H1 (cell line): ENCODE data around the gene DNAJB6. TPM values are rescaled to one million over a fixed set of nuclear protein-coding genes. Genes with fewer than 3 reads are reported as not detected.

Source experiments
- ATF3 ChIP-seq: IDR thresholded peaks from 2 replicates; pipeline ENCODE4 v1.6.1; 2011; ENCODE audit warnings: low read depth, mild to moderate bottlenecking, low read length; ENCODE audit not compliant: insufficient read depth
- EZH2 ChIP-seq: fragments of 200-600 bp; sonication (generic); IDR thresholded peaks from 2 replicates; pipeline ENCODE4 v1.7.1; 2012; ENCODE audit warnings: low read depth, mild to moderate bottlenecking, moderate library complexity, low read length, inconsistent platforms; ENCODE audit not compliant: severe bottlenecking
- MAX ChIP-seq: IDR thresholded peaks from 2 replicates; pipeline ENCODE4 v1.6.1; 2012; ENCODE audit warnings: inconsistent platforms
- POU5F1 ChIP-seq: IDR thresholded peaks from 2 replicates; pipeline ENCODE4 v1.6.1; 2011; ENCODE audit warnings: low read depth, mild to moderate bottlenecking, low read length, moderate library complexity
- RAD21 ChIP-seq, 2 experiments: IDR thresholded peaks in 1 of 2; conservative IDR thresholded peaks in 1 of 2; 2 replicates each; pipeline ENCODE4 v1.6.1; 2011; ENCODE audit warnings: low read depth in 2 of 2, low read length in 2 of 2, improper control_type of control experiment in 1 of 2, inconsistent platforms in 1 of 2, mild to moderate bottlenecking in 1 of 2, moderate library complexity in 1 of 2
- SUZ12 ChIP-seq: fragments of 200-600 bp; sonication (generic); IDR thresholded peaks from 2 replicates; pipeline ENCODE4 v1.6.1; 2012; ENCODE audit warnings: mild to moderate bottlenecking, inconsistent platforms, low read length, moderate library complexity, mixed read lengths
- polyA plus RNA-seq, 7 experiments: library from polyadenylated mRNA; depleted of rRNA in 3 of 7; stranded (reverse) in 5 of 7; unstranded in 2 of 7; fragments of >200 nt in 5 of 7; fragments of 200-250 nt in 2 of 7; gene quantifications; 1 replicate in 5 of 7; 2 replicates in 1 of 7; 4 replicates in 1 of 7; pipeline versions ENCODE4 v1.2.1 to v1.2.3, GENCODE V29; 2011 to 2013; ENCODE audit warnings: missing spikeins in 2 of 7, mixed read lengths in 2 of 7
- total RNA-seq: library from RNA; stranded (reverse); fragmentation: NEBNext Ultra II Directional; extraction: Animal tissue kit (Norgen Biotek cat#: 25700); gene quantifications from 2 replicates; pipeline ENCODE4 v1.2.1, GENCODE V29; 2021

DNAJB6 gene
- total and polyA plus RNA-seq, 2 of the 8 experiments (the other 6 are each of a cell fraction or from before 2014, with no cell fraction given), result 166 to 295 TPM

- TF ChIP-seq RAD21 (IDR thresholded peaks at IDR 0.05 in 1 of 2, conservative IDR thresholded peaks at IDR 0.05 in 1 of 2; ENCODE audit: low read depth in 2 of 2, low read length in 2 of 2) (no peak), ATF3 (no peak), SUZ12 (no peak), EZH2 (no peak), MAX (no peak), POU5F1 (no peak)
These were observed 79.2 kb downstream of the DNAJB6 start (continued) for GRCh38 chr7:157416011-157416410.
